GM19452 (cell line): ENCODE measurements around the gene KRTAP10-6.
"Not testable (repeated sequence)": the region's sequence is repeated elsewhere in the genome, so short reads cannot be mapped to it uniquely, and the experiment has no call there.

Experiments
- ATAC-seq: cut with Tn5 transposase; IDR thresholded peaks from one replicate; pipeline ENCODE4 v1.9.1; 2021; ENCODE audit not compliant: unreplicated experiment

KRTAP10-6 gene, protein sequence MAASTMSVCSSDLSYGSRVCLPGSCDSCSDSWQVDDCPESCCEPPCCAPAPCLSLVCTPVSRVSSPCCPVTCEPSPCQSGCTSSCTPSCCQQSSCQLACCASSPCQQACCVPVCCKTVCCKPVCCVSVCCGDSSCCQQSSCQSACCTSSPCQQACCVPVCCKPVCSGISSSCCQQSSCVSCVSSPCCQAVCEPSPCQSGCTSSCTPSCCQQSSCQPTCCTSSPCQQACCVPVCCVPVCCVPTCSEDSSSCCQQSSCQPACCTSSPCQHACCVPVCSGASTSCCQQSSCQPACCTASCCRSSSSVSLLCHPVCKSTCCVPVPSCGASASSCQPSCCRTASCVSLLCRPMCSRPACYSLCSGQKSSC

GRCh38 chr21:44592446-44593311 lies at the start of gene KRTAP10-6:
TSS of gene KRTAP10-6 (minus strand) at chr21:44592505. CDS start at chr21:44592484, 21 bp downstream.
- no peak for ATAC-seq

GRCh38 chr21:44640761-44641160 lies 48.5 kb upstream of the KRTAP10-6 start:
- ATAC-seq: no peak

- ATAC-seq: no peak
Observed at GRCh38 chr21:44639331-44639655, 47.0 kb upstream of the KRTAP10-6 start.

DNA sequence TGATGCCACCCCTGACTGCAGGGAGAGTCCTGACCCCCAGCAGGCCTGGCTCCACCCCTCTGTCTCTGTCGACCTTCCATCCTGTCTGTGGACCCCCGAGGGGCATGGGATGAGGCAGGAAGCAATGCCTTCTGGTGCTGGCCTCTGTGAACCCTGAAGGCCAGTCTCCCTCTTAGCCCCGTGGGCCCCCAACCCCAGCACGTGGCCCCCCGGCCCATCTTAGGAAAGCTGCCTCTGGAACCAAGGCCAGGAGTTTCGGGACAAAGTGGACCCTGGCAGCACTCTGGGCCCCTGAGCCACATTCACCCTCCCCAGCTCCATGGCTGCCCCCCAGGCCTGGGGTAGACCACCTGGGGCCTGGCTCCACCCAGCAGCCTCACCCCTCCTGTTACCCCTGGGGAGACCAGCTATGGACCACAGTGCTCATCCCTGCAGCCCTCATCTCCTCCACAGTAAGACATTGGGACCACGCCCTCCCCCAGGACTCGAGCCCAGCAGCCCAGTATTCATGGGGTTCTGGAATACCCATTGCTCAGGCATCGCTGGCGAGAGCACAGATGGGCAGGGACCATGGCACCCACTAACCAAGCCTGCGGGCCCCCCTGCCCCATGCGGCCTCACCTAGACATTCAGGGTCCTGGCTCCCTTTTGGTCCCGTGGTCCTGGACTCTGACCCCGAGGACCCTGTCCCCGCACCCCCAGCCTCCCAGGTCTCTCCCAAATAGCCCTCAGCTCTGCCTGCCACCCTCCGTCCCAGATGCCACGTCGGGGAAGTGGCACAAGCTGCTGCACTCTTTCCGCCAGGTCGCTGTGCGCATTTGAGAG lies 46.4 kb upstream of the KRTAP10-6 start:
- not testable (repeated sequence) for ATAC-seq

GRCh38 chr21:44637851-44638348 lies 45.6 kb upstream of the KRTAP10-6 start:
- ATAC-seq: not testable (repeated sequence)

DNA sequence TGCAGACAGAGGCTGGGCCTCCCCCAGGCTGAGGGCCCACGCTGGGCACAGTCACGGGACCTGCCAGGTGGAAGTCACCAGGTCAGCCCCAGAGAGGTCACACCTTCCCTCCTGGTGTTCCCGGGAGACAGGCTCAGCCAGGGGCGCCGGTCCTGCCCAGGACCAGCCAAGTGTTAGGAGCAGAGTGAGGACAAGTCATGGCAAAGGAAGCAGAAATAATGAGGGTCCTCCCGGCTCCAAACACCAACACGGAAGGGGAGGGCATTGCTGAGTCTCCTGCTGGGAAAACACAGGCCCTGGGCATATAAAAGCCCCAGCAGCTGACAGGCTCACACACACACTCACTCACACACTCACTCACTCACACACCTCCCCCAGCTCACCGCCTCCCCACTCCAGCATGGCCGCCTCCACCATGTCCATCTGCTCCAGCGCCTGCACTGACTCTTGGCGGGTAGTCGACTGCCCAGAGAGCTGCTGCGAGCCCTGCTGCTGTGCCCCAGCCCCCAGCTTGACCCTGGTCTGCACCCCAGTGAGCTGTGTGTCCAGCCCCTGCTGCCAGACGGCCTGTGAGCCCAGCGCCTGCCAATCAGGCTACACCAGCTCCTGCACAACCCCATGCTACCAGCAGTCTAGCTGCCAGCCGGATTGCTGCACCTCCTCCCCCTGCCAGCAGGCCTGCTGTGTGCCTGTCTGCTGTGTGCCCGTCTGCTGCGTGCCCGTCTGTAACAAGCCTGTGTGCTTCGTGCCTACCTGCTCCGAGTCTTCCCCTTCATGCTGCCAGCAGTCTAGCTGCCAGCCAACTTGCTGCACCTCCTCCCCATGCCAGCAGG lies 44.9 kb upstream of the KRTAP10-6 start, which contains the start of gene KRTAP10-10:
Gene KRTAP10-10, plus strand, starts transcription at position 339 of the 833 bp plus-strand sequence. Its CDS starts 62 bp downstream, at position 401.
- no peak for ATAC-seq

DNA sequence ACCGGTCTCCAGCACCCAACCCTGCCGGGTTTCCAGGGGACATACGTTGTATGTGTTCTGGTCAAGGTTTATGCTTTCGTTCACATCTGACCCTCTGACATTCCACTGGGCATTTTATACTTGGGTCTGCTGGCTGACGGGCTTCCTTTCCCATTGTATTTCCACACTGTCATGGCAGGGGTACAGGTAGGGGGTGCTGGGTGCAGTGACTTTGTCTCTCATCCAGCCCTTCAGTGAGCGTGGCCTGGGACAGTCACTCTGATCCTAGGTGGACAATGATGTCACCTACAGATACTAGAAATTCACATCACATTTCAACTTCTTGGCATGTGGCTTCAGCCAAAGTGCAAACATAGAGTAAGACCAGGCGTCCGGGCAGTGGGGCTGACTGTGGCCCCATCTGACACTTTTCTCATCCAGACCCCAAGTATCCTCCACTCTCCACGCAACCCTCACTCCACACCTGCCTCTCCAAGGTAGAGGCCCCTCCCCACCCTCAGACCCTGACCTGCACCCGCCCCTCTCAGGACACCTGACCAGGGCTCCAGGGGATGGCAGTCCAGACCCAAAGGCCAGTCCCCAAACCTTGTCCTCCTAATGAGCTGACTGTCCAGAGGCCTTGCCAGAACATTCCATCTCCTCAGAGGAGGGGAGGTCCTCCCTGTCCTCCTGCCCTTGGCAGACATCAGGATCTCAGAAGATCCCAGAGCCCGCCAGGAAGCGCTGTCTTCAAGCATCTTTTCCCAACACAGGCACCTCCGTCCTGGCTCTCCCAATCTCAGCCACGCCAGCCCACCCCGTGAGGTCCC lies 44.1 kb upstream of the KRTAP10-6 start:
- ATAC-seq: no peak

GRCh38 chr21:44632067-44632466 lies 39.8 kb upstream of the KRTAP10-6 start:
- no peak for ATAC-seq

GRCh38 chr21:44630440-44630839 lies 38.1 kb upstream of the KRTAP10-6 start:
- ATAC-seq: no peak

- ATAC-seq: no peak
Observed at GRCh38 chr21:44628707-44629391, 36.5 kb upstream of the KRTAP10-6 start.

DNA sequence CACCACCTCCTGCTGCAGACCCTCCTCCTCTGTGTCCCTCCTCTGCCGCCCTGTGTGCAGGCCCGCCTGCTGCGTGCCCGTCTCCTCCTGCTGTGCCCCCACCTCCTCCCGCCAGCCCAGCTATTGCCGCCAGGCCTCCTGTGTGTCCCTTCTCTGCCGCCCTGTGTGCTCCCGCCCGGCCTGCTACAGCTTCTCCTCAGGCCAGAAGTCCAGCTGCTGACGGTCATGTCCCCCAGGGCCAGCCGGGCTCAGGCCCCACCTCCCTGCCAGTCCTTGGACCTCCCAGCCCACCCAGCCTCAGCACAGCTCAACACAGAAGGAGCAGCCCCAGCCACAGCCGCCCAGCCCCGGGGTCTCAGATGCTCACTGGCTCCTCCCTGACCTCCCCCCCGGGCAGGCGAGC lies 35.5 kb upstream of the KRTAP10-6 start:
- not testable (repeated sequence) for ATAC-seq

DNA sequence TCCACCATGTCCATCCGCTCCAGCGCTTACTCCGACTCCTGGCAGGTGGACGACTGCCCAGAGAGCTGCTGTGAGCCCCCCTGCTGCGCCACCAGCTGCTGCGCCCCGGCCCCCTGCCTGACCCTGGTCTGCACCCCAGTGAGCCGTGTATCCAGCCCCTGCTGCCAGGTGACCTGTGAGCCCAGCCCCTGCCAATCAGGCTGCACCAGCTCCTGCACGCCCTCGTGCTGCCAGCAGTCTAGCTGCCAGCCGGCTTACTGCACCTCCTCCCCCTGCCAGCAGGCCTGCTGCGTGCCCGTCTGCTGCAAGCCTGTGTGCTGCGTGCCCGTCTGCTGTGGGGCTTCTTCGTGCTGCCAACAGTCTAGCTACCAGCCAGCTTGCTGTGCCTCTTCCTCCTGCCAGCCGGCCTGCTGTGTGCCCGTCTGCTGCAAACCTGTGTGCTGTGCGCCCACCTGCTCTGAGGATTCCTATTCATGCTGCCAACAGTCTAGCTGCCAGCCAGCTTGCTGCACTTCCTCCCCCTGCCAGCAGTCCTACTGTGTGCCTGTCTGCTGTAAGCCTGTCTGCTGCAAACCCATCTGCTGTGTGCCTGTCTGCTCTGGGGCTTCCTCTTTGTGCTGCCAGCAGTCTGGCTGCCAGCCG lies 35.0 kb upstream of the KRTAP10-6 start:
- not testable (repeated sequence) for ATAC-seq

GRCh38 chr21:44626673-44627143 lies 34.4 kb upstream of the KRTAP10-6 start, which contains the start of gene KRTAP10-9:
TSS of gene KRTAP10-9 (plus strand) at chr21:44627093. CDS start at chr21:44627172, 79 bp downstream.
- ATAC-seq: no peak

DNA sequence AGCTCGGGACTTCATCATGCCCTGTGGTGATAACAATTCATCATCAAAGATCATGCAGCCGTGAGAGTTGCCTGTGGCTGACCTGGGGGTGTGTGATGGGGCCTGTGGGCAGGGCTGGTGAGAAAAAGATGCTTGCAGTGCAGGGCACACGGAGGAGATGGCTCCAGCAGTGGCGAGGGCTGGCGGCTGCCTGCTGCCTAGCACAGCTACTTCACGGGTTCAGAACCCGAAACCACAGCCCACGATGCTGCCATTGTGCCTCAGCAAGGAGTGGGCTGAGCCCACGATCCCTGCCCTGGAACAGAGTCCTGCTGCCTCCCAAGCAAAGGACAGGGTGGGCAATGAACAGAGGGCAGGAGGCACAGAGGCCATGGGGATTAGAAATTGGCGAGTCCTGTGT lies 34.0 kb upstream of the KRTAP10-6 start:
- ATAC-seq: no peak

GRCh38 chr21:44625756-44626155 lies 33.5 kb upstream of the KRTAP10-6 start:
- ATAC-seq: no peak

DNA sequence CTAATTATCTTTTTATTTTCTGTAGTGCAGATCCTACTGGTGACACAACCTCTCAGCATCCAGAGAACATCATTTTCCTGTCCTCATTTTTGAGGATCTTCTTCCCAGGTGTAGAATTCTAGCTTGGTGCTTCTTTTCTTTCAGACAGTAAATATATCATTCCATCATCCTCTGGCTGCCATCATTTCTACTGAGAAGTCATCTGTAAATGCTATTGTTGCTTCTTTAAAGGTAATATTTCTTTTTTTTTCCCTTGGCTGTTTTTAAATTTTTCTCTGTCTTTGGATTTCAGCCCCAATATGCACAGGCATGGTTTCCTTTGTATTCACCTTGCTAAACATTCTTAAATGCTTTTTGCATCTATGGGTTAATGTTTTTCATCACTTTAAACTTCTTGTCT lies 31.3 kb upstream of the KRTAP10-6 start:
- no peak for ATAC-seq

DNA sequence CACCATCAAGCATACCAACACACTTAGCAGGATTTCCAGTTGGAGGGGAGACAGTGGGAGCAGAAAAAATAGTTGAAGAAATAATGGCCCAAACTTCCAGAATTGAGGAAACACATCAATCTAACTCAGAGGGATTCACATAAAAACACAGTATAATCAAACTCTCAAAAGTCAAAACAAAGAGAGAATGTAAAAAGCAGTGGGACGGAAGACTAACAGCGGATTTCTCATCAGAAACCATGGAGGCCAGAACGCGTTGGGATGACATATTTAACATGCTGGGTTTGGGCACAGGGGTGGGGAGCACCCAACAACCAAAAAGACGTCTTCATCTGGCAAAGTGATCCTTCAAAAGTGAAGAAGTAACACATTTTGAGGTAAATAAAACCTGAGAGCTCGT lies 27.6 kb upstream of the KRTAP10-6 start:
- no peak for ATAC-seq

DNA sequence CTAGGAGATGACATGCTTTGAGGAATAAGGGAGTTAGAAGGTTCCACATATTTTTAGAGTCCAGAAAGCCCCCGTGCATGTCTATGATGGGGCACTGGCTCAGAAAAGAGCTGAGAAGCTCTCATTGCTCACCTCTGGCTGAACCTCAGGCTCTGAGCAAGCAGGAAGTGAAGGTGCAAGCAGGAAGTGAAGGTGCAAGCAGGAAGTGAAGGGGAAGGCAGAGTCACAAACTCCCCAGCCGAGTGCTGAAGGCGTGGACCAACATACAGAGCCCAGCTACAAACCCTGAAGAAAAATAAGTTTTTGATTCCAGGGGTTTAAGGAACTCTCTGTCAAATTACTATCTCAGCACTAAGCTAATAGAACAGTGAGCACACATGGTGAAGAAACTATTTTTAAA lies 26.6 kb upstream of the KRTAP10-6 start:
- ATAC-seq: no peak
